Parietal lobe (tissue), 2 donors: ENCODE measurements around the gene RANBP6. TPM values are rescaled to one million over a fixed set of nuclear protein-coding genes. Genes with fewer than 3 reads are reported as not detected.

Experiments used
- small RNA-seq: library from RNA; depleted of rRNA; stranded (forward); fragments of <200 nt; gene quantifications from one replicate; pipeline ENCODE3, GENCODE V24; 2014; ENCODE audit warnings: low replicate concordance
- total RNA-seq: library from RNA; depleted of rRNA; stranded (reverse); fragments of >200 nt; gene quantifications from one replicate; pipeline ENCODE4 v1.2.3, GENCODE V29; 2014

RANBP6 gene
- 52.6 TPM for total RNA-seq

DNA sequence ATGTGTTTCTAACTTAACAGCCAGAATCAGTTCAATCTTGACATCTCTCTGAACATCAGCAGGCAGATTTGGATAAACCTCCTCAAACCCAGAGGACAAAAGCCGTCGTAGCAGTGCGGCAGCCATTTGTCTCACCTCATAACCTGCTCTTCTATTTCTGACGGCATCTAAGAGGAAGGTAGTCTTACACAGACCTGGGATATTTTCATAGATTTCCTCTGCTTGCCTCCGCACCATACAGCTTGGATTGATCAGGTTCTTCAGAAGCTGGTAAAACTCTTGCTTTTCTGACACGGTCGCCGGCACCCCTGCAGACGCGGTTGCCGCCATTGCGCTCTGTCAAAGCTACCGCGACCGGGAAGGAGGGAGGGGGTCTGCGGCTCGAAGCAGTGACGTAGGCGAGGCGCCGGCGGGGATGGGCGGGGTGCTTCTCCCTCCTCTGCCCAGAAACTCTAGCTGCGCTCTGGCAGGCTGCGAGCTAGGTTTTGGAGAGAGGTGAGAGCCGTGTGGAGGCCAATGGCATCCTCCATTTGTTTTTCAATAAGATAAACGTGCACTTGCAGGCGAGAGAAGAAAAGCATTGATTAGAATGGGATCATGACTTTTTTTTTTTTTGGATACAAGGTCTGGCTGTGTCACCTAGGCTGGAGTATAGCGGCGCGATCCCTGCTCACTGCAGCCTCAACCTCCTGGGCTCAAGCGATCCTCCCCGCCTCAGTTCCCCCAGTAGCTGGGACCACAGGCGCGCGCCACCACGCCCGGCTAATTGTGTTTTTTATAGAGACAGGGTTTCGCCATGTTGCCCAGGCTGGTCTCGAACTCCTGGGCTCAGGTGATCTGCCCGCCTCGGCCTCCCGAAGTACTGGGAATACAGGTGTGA lies at the start of gene RANBP6:
TSS of gene RANBP6 (minus strand) at position 347 of the 880 bp plus-strand sequence. CDS start at position 330, 17 bp downstream.

Small RNAs within 50 kb of the gene (small RNA-seq; reads per million reads assigned to genes)
- not detected for gene MIR4665

Other genes with a start within 250 kb of the RANBP6 start
- gene ERMP1, start 182.5 kb downstream of the RANBP6 start, total RNA-seq, result 20.3 TPM
- not detected for gene MLANA, start 124.7 kb downstream of the RANBP6 start, total RNA-seq
- 12.8 TPM for gene IL33, start 200.2 kb upstream of the RANBP6 start, total RNA-seq